Fibroblast of lung (primary cell): ENCODE results near the gene TLN1.

Source experiments
- CTCF ChIP-seq, 2 donors: IDR thresholded peaks in 1 of 2; conservative IDR thresholded peaks in 1 of 2; 1 replicate in 1 of 2; 2 replicates in 1 of 2; pipeline ENCODE4 v1.5.1; 2011 to 2012; ENCODE audit warnings: low read length in 2 of 2, control low read depth in 1 of 2, inconsistent platforms in 1 of 2, low read depth in 1 of 2, mild to moderate bottlenecking in 1 of 2
- EZH2 ChIP-seq: IDR thresholded peaks from 2 replicates; pipeline ENCODE4 v1.5.1; 2012; ENCODE audit warnings: low read length, control low read depth, mild to moderate bottlenecking; ENCODE audit errors: missing control alignments

DNA sequence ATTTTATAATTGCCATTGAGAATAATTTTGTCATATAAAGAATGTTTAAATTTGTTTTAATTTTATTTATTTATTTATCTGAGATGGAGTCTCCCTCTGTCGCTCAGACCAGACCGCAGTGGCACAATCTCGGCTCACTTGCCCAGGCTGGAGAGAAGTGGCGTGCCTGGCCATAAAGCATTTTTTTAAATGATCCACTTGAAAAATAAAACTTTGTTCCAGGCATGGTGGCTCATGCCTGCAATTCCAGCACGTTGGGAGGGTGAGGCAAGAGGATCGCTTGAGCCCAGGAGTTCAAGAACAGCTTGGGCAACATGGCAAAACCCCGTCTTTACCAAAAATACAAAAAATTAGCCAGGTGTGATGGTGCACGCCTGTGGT lies 79.2 kb downstream of the TLN1 start:
- TF ChIP-seq CTCF (conservative IDR thresholded peaks at IDR 0.05 in 1 of 2, IDR thresholded peaks at IDR 0.05 in 1 of 2; ENCODE audit: low read depth in 1 of 2, low read length in 2 of 2) (no peak), EZH2 (no peak)
